HFF-Myc (cell line): ENCODE results near the gene PRKCSH.

Experiments used
- DNase-seq: peaks from one replicate; pipeline ENCODE4 v3.0.0-alpha.2; 2011; ENCODE audit warnings: low read depth; ENCODE audit errors: extremely low read depth
- H3K4me3 ChIP-seq: replicated peaks from 2 replicates; pipeline ENCODE4 v1.5.1; 2011; ENCODE audit warnings: low read depth, mild to moderate bottlenecking, control low read depth, low read length
- CTCF ChIP-seq: IDR thresholded peaks from 2 replicates; pipeline ENCODE4 v1.5.1; 2012; ENCODE audit warnings: mild to moderate bottlenecking, low read depth, low read length, control low read depth; ENCODE audit errors: missing control alignments

The PRKCSH gene

GRCh38 chr19:11410682-11411081 lies 24.8 kb upstream of the PRKCSH start:
- TF ChIP-seq CTCF = no peak
- DNase-seq = no peak
- H3K4me3 ChIP-seq = no peak overlapping the region

- DNase-seq = peak; percentile 22
- no peak for TF ChIP-seq CTCF
- no peak overlapping the region for H3K4me3 ChIP-seq
Measured at GRCh38 chr19:11414544-11414943, 20.9 kb upstream of the PRKCSH start.

GRCh38 chr19:11416346-11417052 lies 18.9 kb upstream of the PRKCSH start:
- no peak for DNase-seq
- no peak overlapping the region for H3K4me3 ChIP-seq
- TF ChIP-seq CTCF = no peak

- no peak overlapping the region for H3K4me3 ChIP-seq
- DNase-seq = no peak
- TF ChIP-seq CTCF = no peak
Measured at GRCh38 chr19:11418094-11418548, 17.3 kb upstream of the PRKCSH start.

- DNase-seq = no peak
- no peak within 1 kb of the TSS for H3K4me3 ChIP-seq
Measured at GRCh38 chr19:11418549-11419506, 16.6 kb upstream of the PRKCSH start, which contains the start of gene RGL3. TSS of gene RGL3 (minus strand) at chr19:11419314. CDS start at chr19:11419278, 36 bp downstream.

More at GRCh38 chr19:11418549-11419506, 16.6 kb upstream of the PRKCSH start, which contains the start of gene RGL3:
- no peak for TF ChIP-seq CTCF
